GM12891 (cell line): ENCODE measurements around the gene COL26A1.

Experiments used
- POLR2A ChIP-seq: IDR thresholded peaks from 2 replicates; pipeline ENCODE4 v1.6.1; 2011; ENCODE audit warnings: low read depth, low read length, control low read depth
- POLR2AphosphoS5 ChIP-seq: IDR thresholded peaks from 2 replicates; pipeline ENCODE4 v1.6.1; 2011; ENCODE audit warnings: low read depth, low read length, control low read depth
- SPI1 ChIP-seq: IDR thresholded peaks from 2 replicates; pipeline ENCODE4 v1.6.1; 2011; ENCODE audit warnings: low read depth, low read length, control low read depth
- TAF1 ChIP-seq: IDR thresholded peaks from 2 replicates; pipeline ENCODE4 v1.6.1; 2011; ENCODE audit warnings: low read depth, low read length, control low read depth

- TF ChIP-seq POLR2A = no peak
- no peak for TF ChIP-seq POLR2AphosphoS5
- no peak for TF ChIP-seq TAF1
- TF ChIP-seq SPI1 = no peak
Observed at GRCh38 chr7:101586078-101586905, 223.6 kb downstream of the COL26A1 start.
